Stimulated activated effector memory CD8-positive, alpha-beta T cell treated with anti-CD3 and anti-CD28 coated beads, Interleukin-12 subunit alpha, Interleukin-12 subunit beta, amount 100 ng/mL, for 72 hours (primary cell): ENCODE data around the gene TGDS.
"Not testable (repeated sequence)": the region's sequence is repeated elsewhere in the genome, so short reads cannot be mapped to it uniquely, and the experiment has no call there.

Experiments
- ATAC-seq: fragments of 150-1000 bp; cut with Tn5 transposase; 2 replicates; pipeline ENCODE4 v1.10.0; 2021
- DNase-seq, 2 donors: peaks; one replicate each; pipeline ENCODE4 v3.0.0; 2021 to 2022; ENCODE audit warnings: low spot score in 2 of 2
- H3K27ac Mint-ChIP-seq: one replicate; pipeline ENCODE4 v1.8.0; 2022; ENCODE audit warnings: mild to moderate bottlenecking, mixed read lengths
- H3K36me3 Mint-ChIP-seq: one replicate; pipeline ENCODE4 v1.8.0; 2022; ENCODE audit warnings: mild to moderate bottlenecking, mixed read lengths
- H3K4me1 Mint-ChIP-seq: one replicate; pipeline ENCODE4 v1.8.0; 2022; ENCODE audit warnings: mixed read lengths
- H3K4me3 Mint-ChIP-seq: one replicate; pipeline ENCODE4 v1.8.0; 2022; ENCODE audit warnings: mild to moderate bottlenecking, mixed read lengths
- H3K9me3 Mint-ChIP-seq: one replicate; pipeline ENCODE4 v1.8.0; 2022; ENCODE audit warnings: mixed read lengths

The TGDS gene, protein sequence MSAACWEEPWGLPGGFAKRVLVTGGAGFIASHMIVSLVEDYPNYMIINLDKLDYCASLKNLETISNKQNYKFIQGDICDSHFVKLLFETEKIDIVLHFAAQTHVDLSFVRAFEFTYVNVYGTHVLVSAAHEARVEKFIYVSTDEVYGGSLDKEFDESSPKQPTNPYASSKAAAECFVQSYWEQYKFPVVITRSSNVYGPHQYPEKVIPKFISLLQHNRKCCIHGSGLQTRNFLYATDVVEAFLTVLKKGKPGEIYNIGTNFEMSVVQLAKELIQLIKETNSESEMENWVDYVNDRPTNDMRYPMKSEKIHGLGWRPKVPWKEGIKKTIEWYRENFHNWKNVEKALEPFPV

DNA sequence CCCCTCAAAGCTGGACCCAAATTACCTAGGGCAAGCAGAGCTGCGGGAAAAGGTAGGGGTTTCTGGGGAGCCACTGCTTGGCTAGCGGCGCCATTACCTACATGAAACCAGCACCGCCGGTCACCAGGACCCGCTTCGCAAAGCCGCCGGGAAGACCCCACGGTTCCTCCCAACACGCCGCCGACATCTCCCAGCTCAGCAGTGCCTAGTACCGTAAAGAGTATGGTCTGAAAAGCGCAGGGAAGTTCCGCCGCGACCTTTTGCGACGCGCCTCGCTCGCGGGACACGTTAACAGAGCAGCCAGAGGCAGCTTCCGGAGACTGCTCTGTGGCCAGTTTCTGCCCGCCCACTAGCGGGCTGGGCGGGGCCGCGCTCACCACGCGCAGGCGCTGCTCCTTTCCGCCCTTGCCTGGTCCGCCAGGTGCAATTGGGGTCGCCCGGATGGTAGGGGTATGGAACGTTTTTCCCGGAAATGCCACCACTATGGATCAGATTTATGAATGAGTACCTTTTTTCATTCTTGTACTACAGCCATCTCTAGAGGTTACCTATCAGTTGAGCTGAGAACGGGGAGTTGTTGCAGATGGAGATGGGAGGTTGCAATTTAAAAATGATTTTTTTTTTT, at the start of gene TGDS:
TGDS (minus strand) TSS at position 203 of the 625 bp plus-strand sequence; CDS start at position 187, 16 bp downstream.
- Mint-ChIP-seq H3K4me1 (peaks cover 30% of the 10 kb centered on the region), H3K27ac (peak within 1 kb of the TSS; percentile 91), H3K9me3 (peaks cover 4% of the 10 kb centered on the region), H3K4me3 (peak within 1 kb of the TSS; percentile 88), H3K36me3 (peaks cover 48% of the 10 kb centered on the region)
- DNase-seq (peak; percentile 72 to 91), ATAC-seq (peak; percentile 98)

DNA sequence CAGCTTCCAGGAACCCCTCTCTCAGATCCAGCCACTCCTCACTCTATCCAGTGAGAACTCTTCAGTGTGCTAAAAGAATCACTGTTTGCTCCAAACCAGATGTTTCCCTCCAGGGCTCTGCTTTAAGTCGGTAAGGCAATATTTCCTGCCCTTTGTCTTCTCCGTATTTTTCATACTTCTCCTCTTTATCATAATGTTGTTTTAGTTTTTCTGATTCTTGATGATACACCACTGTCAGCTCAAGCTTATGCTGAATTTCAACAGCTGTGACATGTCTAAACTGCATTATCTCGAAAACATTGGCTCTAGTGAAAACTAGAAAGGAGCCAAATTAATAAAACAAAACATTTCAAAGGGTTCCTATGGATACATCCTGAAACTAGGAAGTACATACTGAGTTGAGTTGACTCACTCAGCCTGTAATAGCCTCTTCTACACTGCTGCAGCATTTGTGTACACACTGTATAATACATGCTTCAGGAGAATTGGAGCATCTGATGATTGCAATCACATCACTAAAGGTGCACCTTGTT, 45.5 kb upstream of the TGDS start:
- H3K4me3 Mint-ChIP-seq = no peak overlapping the region

DNA sequence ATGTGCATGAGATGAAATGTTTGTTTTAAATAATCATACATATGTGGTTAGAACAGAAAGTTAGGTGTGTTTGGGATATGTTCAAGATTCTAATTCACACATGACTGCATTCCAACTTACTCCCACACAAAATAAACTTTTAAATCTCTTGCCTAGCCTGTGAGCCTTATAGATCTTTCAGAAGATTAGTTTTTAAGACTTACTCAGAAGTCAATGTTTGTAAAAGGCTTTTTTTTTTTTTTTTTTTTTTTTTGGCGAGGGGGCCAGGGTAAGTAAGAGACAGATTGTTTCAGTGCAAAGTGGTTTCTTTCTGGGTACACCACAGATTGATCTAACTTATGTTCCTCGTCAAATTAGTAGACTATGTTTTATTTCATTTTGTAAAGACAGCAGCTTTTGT, 44.8 kb upstream of the TGDS start:
- DNase-seq (no peak), ATAC-seq (no peak)
- Mint-ChIP-seq H3K9me3 (no peaks in the 10 kb centered on the region), H3K4me3 (no peak overlapping the region), H3K27ac (no peak overlapping the region), H3K36me3 (no peaks in the 10 kb centered on the region), H3K4me1 (no peaks in the 10 kb centered on the region)

More for the DNA sequence above, 45.5 kb upstream of the TGDS start:
- DNase-seq (no peak), ATAC-seq (no peak)
- Mint-ChIP-seq H3K27ac (no peak overlapping the region), H3K9me3 (no peaks in the 10 kb centered on the region), H3K4me1 (no peaks in the 10 kb centered on the region), H3K36me3 (no peaks in the 10 kb centered on the region)

DNA sequence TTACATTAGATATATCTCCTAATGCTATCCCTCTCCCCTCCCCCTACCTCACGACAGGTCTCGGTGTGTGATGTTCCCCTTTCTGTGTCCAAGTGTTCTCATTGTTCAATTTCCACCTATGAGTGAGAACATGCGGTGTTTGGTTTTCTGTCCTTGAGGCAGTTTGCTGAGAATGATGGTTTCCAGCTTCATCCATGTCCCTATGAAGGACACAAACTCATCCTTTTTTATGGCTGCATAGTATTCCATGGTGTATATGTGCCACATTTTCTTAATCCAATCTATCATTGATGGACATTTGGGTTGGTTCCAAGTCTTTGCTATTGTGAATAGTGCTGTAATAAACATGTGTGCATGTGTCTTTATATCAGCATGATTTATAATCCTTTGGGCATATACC, 41.7 kb upstream of the TGDS start:
- H3K4me1 Mint-ChIP-seq, H3K27ac Mint-ChIP-seq, DNase-seq, ATAC-seq, H3K4me3 Mint-ChIP-seq, H3K9me3 Mint-ChIP-seq, H3K36me3 Mint-ChIP-seq: not testable (repeated sequence)

DNA sequence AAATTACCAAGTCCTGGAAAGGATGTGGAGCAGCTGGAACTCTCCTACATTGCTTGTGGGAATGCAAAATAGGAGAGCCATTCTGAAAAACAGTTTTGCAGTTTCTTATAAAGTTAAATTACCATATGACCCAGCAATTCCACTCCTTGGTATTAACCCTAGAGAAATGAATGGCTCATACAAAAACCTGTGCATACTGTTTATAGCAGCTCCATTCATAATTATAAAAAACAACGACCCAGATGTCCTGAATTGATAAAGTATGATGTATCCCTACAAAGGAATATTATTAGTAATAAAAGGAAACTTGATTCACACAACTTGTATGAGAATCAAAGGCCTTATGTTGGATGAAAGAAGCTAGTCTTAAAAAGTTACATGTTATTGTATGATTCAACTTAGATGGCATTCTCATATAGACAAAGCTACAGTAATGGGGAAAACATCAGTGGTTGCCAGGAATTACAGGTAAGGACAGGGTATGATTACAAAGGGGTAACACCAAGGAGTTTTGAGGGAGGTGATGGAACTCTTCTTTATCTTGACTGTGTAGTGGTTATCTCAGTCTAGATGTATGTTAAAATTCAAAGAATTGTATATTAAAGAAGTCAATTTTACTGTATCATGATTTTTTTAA, 41.1 kb upstream of the TGDS start:
- no peak overlapping the region for H3K4me3 Mint-ChIP-seq
- H3K36me3 Mint-ChIP-seq = no peaks in the 10 kb centered on the region
- no peaks in the 10 kb centered on the region for H3K4me1 Mint-ChIP-seq
- H3K9me3 Mint-ChIP-seq = no peaks in the 10 kb centered on the region
- ATAC-seq (no peak), DNase-seq (no peak)
- no peak overlapping the region for H3K27ac Mint-ChIP-seq

DNA sequence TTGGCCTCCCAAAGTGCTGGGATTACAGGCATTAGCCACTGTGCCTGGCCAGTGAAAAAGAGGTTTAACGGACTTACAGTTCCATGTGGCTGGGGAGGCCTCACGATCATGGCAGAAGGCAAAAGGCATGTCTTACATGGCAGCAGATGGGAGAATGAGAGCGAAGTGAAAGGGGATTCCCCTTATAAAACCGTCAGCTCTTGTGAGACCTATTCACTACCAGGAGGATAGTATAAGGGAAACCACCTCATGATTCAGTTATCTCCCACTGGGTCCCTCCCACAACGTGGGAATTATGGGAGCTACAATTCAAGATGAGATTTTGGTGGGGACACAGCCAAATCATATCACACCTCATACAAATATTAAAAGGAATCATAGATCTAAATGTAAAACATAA, 40.1 kb upstream of the TGDS start:
- not testable (repeated sequence) for H3K4me1 Mint-ChIP-seq, DNase-seq, H3K27ac Mint-ChIP-seq, H3K36me3 Mint-ChIP-seq, ATAC-seq, H3K4me3 Mint-ChIP-seq, H3K9me3 Mint-ChIP-seq

DNA sequence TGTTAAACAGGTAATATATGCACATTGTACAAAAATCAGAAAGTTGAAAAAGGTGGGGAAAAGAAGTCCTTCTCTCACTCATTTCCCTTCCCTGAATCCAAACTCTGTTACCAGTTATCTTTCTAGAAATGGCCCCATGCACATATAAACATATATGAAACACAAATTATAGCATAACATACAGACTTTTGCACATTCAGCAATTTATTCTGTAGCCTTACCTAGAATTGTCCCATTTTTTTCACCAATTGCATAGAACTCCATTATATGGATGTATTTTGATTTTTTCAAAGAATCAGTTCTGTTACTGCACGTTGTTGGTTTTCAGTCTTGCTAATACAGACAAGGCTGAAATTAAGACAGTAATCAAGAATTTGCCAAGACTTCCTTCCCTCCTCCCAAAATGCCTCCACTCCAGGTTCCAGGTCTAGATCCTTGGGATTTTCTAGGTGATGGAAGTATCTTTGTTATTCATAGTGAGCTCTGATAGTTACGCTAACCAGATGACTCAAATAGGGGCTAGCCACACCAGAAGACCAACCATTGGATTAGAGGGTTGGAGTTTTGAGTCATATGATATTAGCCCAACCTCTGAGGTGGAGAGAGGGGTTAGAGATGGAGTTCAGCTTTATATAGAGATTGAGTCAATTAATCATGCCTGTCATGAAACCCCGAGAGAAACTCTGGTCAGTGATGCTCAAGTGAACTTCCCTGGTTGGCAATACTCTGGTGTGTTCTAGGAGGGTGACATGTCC, 36.5 kb upstream of the TGDS start:
- ATAC-seq (peak; percentile 75), DNase-seq (no peak)
- H3K27ac Mint-ChIP-seq = no peak overlapping the region
- no peaks in the 10 kb centered on the region for H3K4me1 Mint-ChIP-seq
- no peaks in the 10 kb centered on the region for H3K9me3 Mint-ChIP-seq
- peaks cover 24% of the 10 kb centered on the region for H3K36me3 Mint-ChIP-seq
- no peak overlapping the region for H3K4me3 Mint-ChIP-seq

DNA sequence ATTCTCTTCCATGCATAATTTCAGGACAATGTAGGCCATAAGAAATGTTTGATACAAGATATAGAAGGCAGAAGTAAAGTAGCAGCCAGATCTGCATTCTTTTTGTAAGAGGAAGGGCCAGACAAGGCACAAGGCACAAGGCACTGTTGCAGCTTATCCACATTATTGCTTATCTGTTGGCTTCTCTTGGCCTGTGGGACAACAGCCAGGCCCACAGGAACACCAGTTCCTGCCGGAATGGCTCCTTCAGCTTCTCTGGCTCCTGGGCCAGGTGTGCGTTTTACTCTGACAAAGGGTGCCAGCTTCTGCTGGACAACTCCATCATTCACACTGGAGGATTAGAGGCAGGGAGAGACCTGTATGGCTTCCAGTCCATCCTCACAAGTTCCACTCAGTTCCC, 34.9 kb upstream of the TGDS start:
- Mint-ChIP-seq H3K9me3 (no peaks in the 10 kb centered on the region), H3K36me3 (peaks cover 37% of the 10 kb centered on the region)

DNA sequence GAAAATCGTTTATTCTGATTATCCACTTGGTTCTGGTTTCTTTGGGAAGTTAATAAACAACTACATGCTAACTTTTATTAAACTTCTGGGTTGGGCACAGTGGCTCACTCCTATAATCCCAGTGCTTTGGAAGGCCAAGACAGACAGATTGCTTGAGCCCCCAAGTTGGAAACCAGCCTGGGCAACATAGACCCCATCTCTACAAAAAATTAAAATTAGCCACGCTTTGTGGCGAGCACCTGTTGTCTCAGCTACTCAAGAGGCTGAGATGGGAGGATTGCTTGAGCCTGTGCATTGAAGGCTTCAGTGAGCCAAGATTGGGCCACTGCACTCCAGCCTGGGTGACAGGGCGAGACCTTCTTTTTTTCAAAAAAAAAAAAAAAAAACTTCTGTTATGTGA, 27.4 kb upstream of the TGDS start:
- peaks cover 94% of the 10 kb centered on the region for H3K36me3 Mint-ChIP-seq
- no peaks in the 10 kb centered on the region for H3K4me1 Mint-ChIP-seq
- no peak for ATAC-seq
- DNase-seq = no peak
- no peak overlapping the region for H3K27ac Mint-ChIP-seq
- H3K4me3 Mint-ChIP-seq = no peak overlapping the region
- H3K9me3 Mint-ChIP-seq = no peaks in the 10 kb centered on the region

More for the DNA sequence above, 34.9 kb upstream of the TGDS start:
- H3K27ac Mint-ChIP-seq = no peak overlapping the region
- no peak overlapping the region for H3K4me3 Mint-ChIP-seq
- DNase-seq = no peak
- H3K4me1 Mint-ChIP-seq = no peaks in the 10 kb centered on the region
- ATAC-seq = no peak

DNA sequence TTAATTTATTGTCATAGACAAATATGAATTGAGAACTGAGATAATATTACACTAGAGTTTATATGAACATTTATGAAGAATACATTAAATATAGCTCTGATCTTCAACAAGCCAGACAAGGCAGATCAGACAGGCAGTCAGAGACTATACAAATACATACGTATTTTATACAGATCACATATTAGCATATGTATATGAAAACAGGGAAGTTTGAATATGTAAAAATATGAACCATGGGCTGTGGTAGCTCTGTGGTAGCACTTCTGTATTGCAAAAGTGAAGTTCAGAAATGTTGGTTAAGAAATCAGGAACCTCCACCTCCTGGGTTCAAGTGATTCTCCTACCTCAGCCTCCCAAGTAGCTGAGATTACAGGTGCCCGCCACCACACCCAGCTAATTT, 26.4 kb upstream of the TGDS start:
- H3K4me3 Mint-ChIP-seq = no peak overlapping the region
- H3K36me3 Mint-ChIP-seq = peaks cover 89% of the 10 kb centered on the region
- H3K27ac Mint-ChIP-seq = no peak overlapping the region
- no peaks in the 10 kb centered on the region for H3K4me1 Mint-ChIP-seq
- no peaks in the 10 kb centered on the region for H3K9me3 Mint-ChIP-seq
- no peak for ATAC-seq
- DNase-seq = no peak

DNA sequence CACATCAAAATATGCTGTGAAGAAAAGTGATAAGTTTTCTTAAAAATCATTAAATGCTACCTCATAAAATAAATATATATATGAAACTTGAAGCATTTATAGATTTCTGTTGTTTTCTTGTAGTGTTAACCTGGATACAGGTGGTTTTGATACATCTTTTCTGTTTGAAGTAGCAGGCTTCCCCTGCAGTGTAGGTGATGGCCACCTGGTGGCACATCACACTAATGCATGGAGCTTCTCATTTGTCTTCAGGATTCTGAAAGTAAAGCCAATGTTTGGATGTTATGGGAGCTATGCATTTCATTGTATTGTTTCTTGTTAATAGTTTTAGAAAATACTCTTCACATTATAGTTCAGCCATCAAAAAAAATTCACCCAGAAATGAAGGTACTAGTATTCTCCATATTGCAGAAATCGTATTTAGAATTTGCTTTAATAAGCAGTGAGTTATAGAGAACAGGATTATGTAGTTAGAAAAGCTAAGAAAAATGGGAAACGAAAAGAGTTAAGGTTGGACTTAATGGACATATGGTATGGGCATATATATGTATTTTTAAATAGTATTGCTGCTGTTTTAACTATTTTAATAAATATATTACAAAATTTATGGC, 24.4 kb upstream of the TGDS start:
- no peak for DNase-seq
- Mint-ChIP-seq H3K4me3 (no peak overlapping the region), H3K36me3 (peaks cover 80% of the 10 kb centered on the region), H3K9me3 (no peaks in the 10 kb centered on the region), H3K4me1 (peaks cover 6% of the 10 kb centered on the region), H3K27ac (no peak overlapping the region)
- no peak for ATAC-seq

DNA sequence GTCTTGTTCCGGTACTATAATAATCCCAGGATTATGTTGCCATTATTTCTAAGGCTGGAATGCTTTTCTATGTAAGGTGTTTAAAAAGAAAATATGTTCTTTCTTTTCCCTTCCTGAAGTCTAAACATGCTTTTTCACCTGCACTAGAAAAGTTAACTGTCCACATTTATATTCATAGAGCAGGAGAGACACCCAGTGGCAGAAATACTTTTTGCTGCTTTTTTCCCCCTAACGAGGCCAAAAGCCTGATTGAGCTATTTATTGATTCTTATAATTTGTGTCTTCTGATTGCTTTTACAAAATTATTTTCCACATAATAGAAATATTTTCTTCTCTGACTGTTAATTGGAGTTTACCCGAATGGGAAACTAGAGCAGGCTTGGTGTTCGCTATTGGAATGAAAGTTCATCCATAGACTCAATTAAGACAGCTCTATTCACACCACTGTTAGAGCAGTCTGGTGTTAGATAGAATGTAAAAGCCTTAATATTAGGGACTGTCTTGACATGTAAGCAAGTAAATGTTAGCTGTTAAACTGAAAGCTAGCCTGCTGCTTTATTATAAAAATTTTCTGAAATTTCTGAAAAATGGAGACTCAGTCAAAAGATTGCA, 21.5 kb upstream of the TGDS start:
- no peak for DNase-seq
- H3K27ac Mint-ChIP-seq = no peak overlapping the region
- peaks cover 76% of the 10 kb centered on the region for H3K36me3 Mint-ChIP-seq
- H3K4me1 Mint-ChIP-seq = peaks cover 12% of the 10 kb centered on the region
- no peak for ATAC-seq
- H3K9me3 Mint-ChIP-seq = no peaks in the 10 kb centered on the region
- no peak overlapping the region for H3K4me3 Mint-ChIP-seq

DNA sequence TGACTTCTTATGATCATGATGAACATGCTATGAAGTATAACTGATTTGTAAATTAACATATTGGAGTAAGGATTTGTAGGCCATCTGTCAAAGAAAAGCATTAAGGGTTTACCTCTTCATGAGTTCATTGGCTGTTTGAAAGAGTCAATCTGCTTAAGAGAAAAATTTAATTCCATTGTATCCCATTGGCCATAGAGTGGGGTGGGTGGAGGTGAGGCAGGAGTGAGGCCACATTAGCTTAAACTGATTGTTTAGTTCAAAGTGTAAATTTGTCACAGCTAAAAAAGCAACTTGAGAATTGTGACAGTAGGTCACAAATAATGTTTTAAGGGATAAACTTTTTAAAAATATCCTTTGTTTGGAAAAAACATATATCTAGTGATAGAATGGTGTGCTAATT, 17.1 kb upstream of the TGDS start:
- Mint-ChIP-seq H3K36me3 (peaks cover 76% of the 10 kb centered on the region), H3K4me3 (no peak overlapping the region), H3K9me3 (no peaks in the 10 kb centered on the region), H3K4me1 (peaks cover 12% of the 10 kb centered on the region), H3K27ac (no peak overlapping the region)
- ATAC-seq = no peak
- no peak for DNase-seq

DNA sequence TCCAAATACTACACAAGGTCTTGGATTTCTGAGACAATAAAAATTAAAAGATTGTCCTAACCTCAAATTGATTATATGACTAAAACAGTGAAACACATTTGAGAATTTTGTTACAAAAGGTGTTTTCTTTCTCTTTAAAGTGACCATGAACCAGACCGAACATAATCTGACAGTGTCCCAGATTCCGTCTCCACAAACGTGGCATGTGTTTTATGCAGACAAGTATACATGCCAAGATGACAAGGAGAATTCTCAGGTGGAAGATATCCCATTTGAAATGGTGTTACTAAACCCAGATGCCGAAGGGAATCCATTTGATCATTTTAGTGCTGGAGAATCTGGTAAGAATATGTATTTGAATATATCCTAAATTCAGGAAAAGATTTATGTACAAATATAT, 16.1 kb upstream of the TGDS start:
- H3K9me3 Mint-ChIP-seq = no peaks in the 10 kb centered on the region
- H3K27ac Mint-ChIP-seq = no peak overlapping the region
- peaks cover 84% of the 10 kb centered on the region for H3K36me3 Mint-ChIP-seq
- H3K4me3 Mint-ChIP-seq = no peak overlapping the region
- DNase-seq (no peak), ATAC-seq (no peak)
- peaks cover 22% of the 10 kb centered on the region for H3K4me1 Mint-ChIP-seq
